Lung (tissue), 12 donors: ENCODE results near the gene SLC41A3. TPM values are rescaled to one million over a fixed set of nuclear protein-coding genes. Genes with fewer than 3 reads are reported as not detected.

ENCODE experiments used
- ATAC-seq: fragments of 200-7000 bp; cut with Tn5 transposase; one replicate; pipeline ENCODE4 v1.9.1; 2020; ENCODE audit warnings: moderate number of reproducible peaks; ENCODE audit not compliant: insufficient read depth, low FRiP score
- DNase-seq, 3 donors: peaks; one replicate each; pipeline ENCODE4 v3.0.0-alpha.2; 2013 to 2017
- H3K27ac ChIP-seq, 2 donors: one replicate each; pipeline ENCODE4 v1.5.1; 2013; ENCODE audit warnings: mild to moderate bottlenecking in 2 of 2, moderate library complexity in 2 of 2, control low read depth in 1 of 2, inconsistent platforms in 1 of 2, low read depth in 1 of 2, low read length in 1 of 2
- H3K27me3 ChIP-seq, 3 donors: one replicate each; pipeline ENCODE4 v1.5.1; 2013; ENCODE audit warnings: low read length in 2 of 3; ENCODE audit not compliant: control insufficient read depth in 3 of 3, insufficient read depth in 3 of 3
- H3K36me3 ChIP-seq, 4 donors: one replicate each; pipeline ENCODE4 v1.5.1; 2013; ENCODE audit warnings: low read length in 4 of 4, mild to moderate bottlenecking in 1 of 4, moderate library complexity in 1 of 4; ENCODE audit not compliant: control insufficient read depth in 4 of 4, insufficient read depth in 4 of 4
- H3K4me1 ChIP-seq, 5 donors: one replicate each; pipeline ENCODE4 v1.5.1; 2013; ENCODE audit warnings: low read length in 5 of 5, mild to moderate bottlenecking in 2 of 5, moderate library complexity in 1 of 5; ENCODE audit not compliant: control insufficient read depth in 5 of 5, insufficient read depth in 5 of 5
- H3K4me3 ChIP-seq: one replicate; pipeline ENCODE4 v1.5.1; 2013; ENCODE audit warnings: mild to moderate bottlenecking, control low read depth, moderate library complexity
- H3K9ac ChIP-seq, 2 donors: one replicate each; pipeline ENCODE4 v1.5.1; 2013; ENCODE audit warnings: low read length in 2 of 2, control low read depth in 1 of 2; ENCODE audit not compliant: insufficient read depth in 1 of 2
- H3K9me3 ChIP-seq, 4 donors: one replicate each; pipeline ENCODE4 v1.5.1; 2013; ENCODE audit warnings: low read length in 3 of 4, mild to moderate bottlenecking in 1 of 4, moderate library complexity in 1 of 4; ENCODE audit not compliant: control insufficient read depth in 4 of 4, insufficient read depth in 3 of 4
- CTCF ChIP-seq: IDR thresholded peaks from 2 replicates; pipeline ENCODE4 v1.5.1; 2012; ENCODE audit warnings: mild to moderate bottlenecking; ENCODE audit errors: control extremely low read depth, extremely low read depth
- WGBS, 2 donors: extraction: QIAGEN DNeasy Blood & Tissue Kit; methylation state at CpG; one replicate each; pipeline ENCODE4 v1.1.7; 2013; 5-methylcytosine and 5-hydroxymethylcytosine counted together
- polyA plus RNA-seq, 2 donors: library from polyadenylated mRNA; stranded (reverse); fragments of 200-250 nt; gene quantifications; one replicate each; pipeline ENCODE4 v1.2.1, GENCODE V29; 2013
- total RNA-seq, 2 donors: library from RNA; depleted of rRNA in 1 of 2; stranded (reverse); fragments of >200 nt in 1 of 2; gene quantifications; one replicate each; pipeline ENCODE4 v1.2.1, GENCODE V29; 2014 to 2021
- donor health status: control.
- donor health status: control.
- donor health status: Bipolar disorder and iron deficiency.
- donor health status: healthy.
- donor health status: DM: yes; HTN: yes; CAD: no.

SLC41A3 gene
- total and polyA plus RNA-seq, 4 donors = 16.9 to 50.2 (median 34.8) TPM

GRCh38 chr3:126061301-126062032, 22.5 kb downstream of the SLC41A3 start:
- 89 to 93% methylated on average over 8 of the region's 8 CpGs for WGBS, 2 donors

GRCh38 chr3:126060613-126061145, 23.2 kb downstream of the SLC41A3 start:
- Histone ChIP-seq H3K9me3 (no peaks in the 10 kb centered on the region), H3K36me3 (peaks cover 0 to 2% (median 0%) of the 10 kb centered on the region in 4 donors), H3K27ac (no peak overlapping the region), H3K4me1 (peaks cover 0 to 10% (median 4%) of the 10 kb centered on the region in 5 donors), H3K4me3 (no peak overlapping the region), H3K27me3 (no peaks in the 10 kb centered on the region), H3K9ac (no peak overlapping the region)
- ATAC-seq (no peak), DNase-seq (no peak)
- no peak for TF ChIP-seq CTCF
- 93 to 94% methylated on average over 7 of the region's 7 CpGs for WGBS, 2 donors

More at GRCh38 chr3:126061301-126062032, 22.5 kb downstream of the SLC41A3 start:
- Histone ChIP-seq H3K27ac (no peak overlapping the region), H3K27me3 (no peaks in the 10 kb centered on the region), H3K36me3 (peaks cover 0 to 3% (median 3%) of the 10 kb centered on the region in 4 donors), H3K9me3 (no peaks in the 10 kb centered on the region), H3K4me1 (peaks cover 0 to 10% (median 4%) of the 10 kb centered on the region in 5 donors), H3K4me3 (no peak overlapping the region), H3K9ac (no peak overlapping the region)
- no peak for ATAC-seq
- no peak for DNase-seq
- TF ChIP-seq CTCF = no peak

- ATAC-seq = no peak
- H3K27ac ChIP-seq = no peak overlapping the region
These were observed 25.3 kb downstream of the SLC41A3 start for GRCh38 chr3:126058666-126059065.

More at GRCh38 chr3:126058666-126059065, 25.3 kb downstream of the SLC41A3 start:
- no peaks in the 10 kb centered on the region for H3K27me3 ChIP-seq
- no peak overlapping the region for H3K4me3 ChIP-seq
- TF ChIP-seq CTCF = no peak
- H3K9ac ChIP-seq = no peak overlapping the region
- H3K9me3 ChIP-seq = no peaks in the 10 kb centered on the region
- H3K36me3 ChIP-seq = peaks cover 0 to 2% (median 0%) of the 10 kb centered on the region in 4 donors
- DNase-seq = peak in 1 of 3 donors; percentile 5
- WGBS, 2 donors = 90 to 92% methylated on average over 7 of the region's 7 CpGs
- H3K4me1 ChIP-seq = peaks cover 0 to 9% (median 0%) of the 10 kb centered on the region in 5 donors
